Medulla oblongata (tissue), 1 donor: Measurements from ENCODE around the gene MAU2.

Source experiments
- DNase-seq: peaks from one replicate; pipeline ENCODE4 v3.0.0-alpha.2; 2015; ENCODE audit errors: extremely low spot score

Gene MAU2, protein sequence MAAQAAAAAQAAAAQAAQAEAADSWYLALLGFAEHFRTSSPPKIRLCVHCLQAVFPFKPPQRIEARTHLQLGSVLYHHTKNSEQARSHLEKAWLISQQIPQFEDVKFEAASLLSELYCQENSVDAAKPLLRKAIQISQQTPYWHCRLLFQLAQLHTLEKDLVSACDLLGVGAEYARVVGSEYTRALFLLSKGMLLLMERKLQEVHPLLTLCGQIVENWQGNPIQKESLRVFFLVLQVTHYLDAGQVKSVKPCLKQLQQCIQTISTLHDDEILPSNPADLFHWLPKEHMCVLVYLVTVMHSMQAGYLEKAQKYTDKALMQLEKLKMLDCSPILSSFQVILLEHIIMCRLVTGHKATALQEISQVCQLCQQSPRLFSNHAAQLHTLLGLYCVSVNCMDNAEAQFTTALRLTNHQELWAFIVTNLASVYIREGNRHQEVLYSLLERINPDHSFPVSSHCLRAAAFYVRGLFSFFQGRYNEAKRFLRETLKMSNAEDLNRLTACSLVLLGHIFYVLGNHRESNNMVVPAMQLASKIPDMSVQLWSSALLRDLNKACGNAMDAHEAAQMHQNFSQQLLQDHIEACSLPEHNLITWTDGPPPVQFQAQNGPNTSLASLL

DNA sequence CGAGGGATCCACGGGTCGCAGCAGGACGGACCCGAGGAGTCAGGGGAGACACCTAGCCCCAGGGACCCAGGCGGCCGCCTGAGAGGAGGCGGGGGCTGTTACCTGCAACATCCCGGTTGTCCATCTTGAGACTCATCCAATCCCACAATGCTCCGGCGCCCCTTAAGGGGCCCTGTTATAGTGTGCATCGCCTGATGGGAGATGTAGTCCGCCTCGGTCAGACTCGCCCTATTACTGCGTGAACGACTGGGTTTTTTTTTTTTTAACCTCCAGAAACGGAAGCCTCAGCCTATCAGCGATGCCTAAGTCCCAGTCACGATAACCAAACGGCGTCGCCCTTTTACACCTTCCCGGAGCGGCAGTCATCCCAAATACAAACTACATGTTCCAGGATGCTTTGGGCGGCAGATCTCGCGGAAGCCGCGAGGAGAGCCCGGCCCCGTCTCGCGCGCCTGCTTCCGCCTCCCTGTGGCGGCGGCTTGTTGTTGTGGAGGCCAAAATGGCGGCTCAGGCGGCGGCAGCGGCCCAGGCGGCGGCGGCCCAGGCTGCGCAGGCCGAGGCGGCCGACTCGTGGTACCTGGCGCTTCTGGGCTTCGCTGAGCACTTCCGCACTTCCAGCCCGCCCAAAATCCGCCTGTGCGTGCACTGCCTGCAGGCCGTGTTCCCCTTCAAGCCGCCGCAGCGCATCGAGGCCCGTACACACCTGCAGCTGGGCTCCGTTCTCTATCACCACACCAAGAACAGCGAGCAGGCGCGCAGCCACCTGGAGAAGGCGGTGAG is at the start of gene MAU2, which contains the start of gene SUGP1:
Gene MAU2, plus strand, starts transcription at position 469 of the 780 bp plus-strand sequence. Its CDS starts 31 bp downstream, at position 500.
Gene SUGP1, minus strand, starts transcription at position 149 of the 780 bp plus-strand sequence. Its CDS starts 13 bp downstream, at position 136.
- DNase-seq = peak; percentile 94

DNA sequence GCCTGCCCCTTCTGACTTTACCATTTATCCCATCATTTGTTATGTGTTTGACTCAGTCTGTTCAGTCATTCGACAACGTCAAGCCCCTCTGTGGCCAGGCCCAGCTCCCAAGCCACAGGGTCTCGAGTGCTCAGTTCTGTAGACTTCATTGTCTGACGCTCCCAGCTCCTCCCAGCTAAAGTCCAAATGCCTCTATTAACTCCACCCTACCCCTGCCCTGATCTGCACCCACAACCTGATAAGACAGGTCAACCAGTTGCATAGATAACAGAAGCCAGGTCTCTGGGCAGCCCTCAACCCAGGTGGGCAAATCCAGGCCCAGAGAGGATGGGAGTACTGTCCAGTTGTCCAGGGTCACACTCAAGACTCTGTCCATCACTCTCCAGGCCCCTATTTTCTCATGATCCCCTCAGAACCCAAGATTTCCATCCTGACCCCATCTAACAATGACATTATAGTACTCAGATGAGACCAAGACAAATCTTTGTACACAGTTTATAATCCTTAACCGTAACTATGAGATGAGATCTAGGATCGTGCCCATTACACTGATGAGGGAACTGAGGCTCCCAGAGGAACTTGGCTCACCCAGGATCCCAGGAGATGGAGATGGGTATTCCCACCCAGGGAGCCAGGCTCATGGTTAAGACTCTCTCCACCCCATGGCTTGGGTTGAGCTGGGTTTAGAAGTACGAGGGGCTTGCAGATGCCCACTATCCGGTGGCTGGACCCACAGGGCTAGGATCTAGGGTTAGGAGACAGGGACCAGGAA is 48.6 kb upstream of the MAU2 start:
- no peak for DNase-seq

DNA sequence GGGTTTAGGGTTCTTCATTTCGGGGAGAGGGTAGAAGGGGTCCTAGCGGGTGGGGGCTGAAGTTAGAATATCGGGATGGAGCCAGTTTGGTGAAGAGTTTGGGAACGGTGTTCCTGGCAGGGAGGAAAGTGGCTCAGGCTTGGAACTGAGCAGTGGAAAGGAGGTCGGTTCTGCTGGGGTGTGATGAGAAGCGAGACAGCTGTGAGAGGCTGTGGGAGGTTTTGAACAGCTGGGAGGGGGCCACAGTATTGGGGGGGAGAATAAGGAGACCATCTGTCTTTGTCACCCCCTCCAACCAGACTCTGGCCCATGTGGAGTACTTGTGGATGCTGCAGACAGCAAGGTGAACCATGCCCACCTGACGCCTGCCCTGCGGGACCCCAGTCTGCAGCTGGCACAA is 46.5 kb upstream of the MAU2 start:
- no peak for DNase-seq

DNA sequence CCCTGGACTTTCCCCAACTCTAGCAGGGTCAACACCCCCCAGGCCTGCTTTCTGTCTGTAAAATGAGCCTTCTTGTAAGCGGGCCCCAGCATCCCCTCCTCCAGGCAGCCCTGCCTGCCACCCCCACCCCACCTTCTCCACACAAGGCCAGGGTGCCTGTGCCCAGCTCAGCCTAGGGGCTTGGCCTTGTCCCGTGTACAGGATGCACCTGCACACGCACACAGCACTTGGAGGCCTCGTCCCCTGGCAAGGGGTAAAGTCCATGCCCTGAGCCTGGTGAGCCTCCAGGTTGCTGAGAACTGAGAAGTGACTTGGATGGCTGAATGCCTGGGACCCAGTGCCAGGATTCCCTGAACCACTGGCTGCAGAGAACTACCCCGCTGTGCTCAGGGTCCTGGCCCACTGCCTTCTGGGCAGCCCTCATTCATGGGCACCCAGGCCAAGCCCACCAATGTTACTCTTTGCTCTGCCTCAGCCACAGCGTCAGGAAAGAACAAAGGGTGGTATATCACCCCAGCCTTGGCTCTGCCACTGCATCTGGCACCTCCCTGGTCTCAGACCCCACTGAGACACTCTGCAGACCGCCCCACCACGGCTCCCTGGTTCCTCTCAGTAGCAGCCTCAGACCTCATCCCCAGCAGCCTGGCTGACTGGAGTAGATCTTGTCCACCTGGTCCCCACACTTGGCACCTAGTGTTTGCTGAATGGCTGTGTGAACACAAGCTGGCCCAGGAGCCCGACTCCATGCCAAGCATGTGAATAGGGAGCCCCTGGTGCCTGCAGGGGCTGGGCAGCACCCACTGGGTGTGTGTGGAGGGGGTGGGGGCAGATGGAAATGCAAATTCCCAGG is 45.7 kb upstream of the MAU2 start:
- DNase-seq = no peak

DNA sequence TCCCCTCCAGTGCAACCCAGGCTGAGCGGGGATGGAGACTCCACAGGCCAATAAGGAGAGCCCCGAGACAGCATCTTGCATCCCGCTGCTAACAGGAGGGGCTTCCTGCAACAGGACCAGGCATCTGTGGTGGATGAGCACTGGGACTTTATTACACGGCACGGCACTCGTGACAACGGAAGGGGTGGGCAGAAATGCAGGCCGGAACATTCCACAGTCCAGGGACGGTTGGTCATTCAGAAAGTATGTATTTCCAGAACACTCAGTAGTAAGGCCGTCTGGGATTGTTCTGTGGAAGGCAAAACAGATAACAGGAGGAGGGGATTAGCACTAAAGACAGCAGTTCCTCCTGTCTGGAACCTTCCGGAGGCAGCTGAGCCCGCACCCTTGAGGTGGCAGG is 44.2 kb upstream of the MAU2 start:
- no peak for DNase-seq

DNA sequence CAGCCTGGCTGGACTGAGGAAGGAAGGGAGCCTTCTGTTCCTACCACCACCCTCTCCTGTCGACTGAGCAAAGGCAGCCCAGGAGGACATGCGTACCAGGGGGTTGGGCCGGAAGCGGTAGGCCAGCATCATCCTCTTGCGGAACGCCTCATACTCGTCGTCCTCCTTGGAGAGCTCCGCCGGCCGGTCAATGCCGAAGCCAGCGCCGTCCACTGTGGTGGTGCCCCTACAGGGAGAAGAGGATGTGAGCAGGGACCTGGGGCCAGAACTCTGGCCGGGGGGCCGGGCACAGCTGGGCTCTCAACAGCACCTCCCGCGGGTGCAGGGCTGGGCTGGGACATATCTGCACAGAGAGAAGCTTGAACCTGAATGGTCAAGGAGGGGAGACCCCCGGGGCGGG is 43.8 kb upstream of the MAU2 start:
- no peak for DNase-seq

DNA sequence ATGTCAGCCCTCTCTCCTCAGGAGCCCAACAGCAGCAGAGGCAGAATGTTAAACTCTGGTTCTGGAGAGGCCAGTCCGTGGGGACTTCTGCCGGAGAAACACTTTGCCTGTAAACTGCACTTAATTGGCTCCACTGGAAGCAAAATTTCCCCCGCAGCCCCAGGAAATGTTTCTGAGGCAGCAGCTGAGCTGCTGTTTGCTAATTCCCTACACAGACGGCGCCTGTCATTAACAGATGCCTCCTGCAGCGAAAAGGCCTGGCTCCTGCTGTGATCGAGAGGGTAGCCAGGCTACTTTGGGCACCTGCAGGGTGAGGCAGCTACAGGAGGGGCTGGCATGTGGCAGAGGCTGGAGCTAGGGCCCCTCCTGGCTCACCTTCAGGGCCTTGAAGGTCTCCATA is 42.3 kb upstream of the MAU2 start:
- no peak for DNase-seq

DNA sequence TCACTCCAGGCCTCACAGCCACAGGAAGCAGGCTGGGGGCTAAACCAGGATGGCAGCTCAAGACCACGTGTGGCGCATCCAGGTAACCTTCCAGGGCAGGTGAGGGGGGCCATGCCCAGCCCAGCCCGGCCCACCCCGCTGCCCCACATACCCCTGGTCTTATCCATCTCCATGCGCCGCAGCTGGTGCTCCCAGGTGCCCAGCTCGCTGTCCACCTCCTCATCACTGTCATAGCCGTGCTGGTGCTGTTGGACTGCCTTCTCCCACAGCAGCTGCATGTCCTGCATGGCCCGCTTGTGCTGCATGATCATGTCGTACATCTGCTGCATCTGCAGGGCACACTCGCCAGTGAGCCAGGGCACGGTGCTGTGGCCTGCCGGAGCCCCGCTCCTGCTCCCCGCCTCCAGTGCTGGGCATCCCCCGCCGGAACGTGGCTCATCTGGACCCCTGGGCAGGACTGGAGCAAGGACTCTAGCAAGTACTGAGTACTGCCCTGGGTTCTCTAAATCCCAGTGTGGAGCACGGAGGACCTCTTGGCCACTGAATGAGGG is 41.5 kb upstream of the MAU2 start:
- no peak for DNase-seq

DNA sequence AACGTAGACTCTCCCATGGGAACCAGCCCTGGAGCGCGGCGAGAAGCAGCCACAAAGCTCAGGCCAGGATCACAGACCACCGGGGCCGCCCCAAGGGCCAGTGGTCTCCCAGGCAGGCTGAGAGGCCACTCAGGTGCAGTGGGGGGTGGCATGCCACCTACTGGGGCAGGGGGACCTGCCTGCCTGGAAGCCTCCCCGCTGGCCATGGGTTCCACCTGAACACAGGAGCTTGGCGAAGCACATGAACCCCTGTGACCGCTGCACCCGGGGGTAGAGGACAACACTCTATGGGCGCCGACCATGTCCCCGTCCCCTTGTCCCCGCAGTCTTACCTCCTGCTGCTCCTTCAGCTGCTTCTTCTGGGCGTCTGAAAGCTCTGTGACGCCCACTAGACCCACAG is 40.8 kb upstream of the MAU2 start:
- DNase-seq = no peak

DNA sequence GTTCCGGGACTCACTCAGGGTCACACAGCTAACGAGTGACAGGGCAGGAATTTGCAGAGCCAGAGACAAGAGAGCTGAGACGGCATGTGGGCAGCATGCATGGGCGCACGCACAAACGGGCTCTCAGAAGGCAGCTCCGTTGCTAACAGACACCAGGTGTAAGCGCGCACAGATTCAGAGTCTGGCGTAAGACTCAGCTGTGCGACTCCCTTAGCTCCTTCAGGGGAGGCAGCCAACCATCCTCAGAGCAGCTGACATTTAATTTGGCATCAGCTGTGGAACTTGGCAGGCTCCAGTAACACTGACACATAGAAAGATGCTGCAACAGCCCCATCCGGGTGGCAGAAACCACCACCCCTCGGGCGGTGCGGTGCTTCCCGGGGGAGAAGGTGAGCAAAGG is 40.1 kb upstream of the MAU2 start:
- DNase-seq = peak; percentile 59

DNA sequence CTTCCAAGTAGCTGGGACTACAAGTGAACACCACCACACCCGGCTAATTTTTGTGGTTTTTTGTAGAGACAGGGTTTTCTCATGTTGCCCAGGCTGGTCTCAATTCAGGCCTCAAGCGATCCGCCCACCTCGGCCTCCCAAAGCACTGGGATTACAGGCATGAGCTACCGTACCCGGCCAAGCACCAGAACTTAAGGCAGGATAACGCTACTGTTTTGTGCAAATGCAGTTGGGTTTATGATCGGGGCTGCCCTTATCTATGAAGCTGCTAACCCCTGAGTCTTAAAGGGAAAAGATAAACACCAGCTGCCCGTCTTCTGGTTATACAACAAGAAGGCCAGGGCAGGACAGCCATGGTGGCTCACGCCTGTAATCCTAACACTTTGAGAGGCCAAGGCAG is 34.9 kb upstream of the MAU2 start:
- DNase-seq = no peak

DNA sequence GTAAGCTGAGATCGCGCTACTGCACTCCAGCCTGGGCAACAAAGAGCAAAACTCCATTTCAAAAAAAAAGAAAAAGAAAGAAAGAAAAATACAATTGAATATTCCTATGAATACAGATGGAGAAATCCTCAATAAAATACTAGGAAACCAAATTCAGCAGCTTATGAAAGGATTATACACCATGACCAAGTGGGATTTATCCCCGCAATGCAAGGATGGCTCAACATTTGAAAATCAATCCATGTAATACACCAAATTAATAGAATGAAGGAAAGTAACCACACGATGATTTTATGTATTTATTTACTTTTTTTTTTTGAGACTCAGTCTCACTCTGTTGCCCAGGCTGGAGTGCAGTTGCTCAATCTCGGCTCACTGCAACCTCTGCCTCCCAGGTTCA is 28.0 kb upstream of the MAU2 start:
- DNase-seq = no peak

DNA sequence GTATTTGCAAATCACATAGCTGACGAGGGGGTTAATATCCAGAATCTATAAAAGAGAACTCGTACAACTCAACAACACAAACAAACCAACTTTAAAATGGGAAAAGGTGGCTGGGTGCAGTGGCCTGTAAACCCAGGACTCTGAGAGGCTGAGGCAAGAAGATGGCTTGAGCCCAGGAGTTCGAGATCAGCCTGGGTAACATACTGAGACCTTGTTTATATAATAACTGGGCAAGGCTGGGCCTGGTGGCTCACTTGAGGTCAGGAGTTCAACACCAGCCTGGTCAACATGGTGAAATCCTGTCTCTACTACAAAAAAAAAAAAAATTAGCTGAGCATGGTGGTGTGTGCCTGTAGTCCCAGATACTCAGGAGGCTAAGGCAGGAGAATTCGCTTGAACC is 25.7 kb upstream of the MAU2 start:
- DNase-seq = no peak

DNA sequence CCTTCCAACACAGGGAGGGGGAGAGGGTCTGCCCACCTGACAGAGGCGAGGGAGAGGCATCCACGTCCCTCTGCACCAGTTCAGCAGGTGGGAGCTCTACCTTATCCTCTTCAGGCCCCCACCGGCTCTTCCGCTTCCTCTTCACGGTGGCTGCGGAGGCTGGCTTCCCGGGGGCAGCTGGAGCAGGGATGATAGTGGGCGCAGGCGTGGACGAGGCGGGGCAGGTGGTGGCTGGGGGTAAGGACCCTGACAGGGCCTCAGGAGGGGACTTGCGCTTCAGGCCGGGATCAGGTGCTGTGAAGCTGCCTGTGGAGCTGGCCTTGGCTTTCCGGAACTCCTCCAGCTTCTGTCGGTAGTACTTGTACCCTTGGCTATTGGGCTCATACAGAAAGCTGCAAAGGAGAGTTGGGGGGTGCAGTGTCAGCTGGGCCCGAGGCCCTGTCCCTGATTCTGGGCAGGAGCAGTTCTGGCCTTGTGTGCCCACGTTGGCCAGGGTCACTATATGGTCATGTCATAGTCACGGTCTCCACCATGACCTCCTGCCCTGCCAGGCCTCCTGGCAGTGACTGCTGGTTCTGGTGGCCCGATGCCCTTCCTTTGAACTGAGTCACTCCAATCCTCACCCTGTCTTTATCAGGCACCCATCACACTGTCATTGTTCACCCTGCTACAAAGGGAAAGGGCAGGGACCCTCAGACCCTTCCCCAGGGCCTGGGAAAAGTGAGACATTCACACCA is 23.5 kb upstream of the MAU2 start:
- no peak for DNase-seq

DNA sequence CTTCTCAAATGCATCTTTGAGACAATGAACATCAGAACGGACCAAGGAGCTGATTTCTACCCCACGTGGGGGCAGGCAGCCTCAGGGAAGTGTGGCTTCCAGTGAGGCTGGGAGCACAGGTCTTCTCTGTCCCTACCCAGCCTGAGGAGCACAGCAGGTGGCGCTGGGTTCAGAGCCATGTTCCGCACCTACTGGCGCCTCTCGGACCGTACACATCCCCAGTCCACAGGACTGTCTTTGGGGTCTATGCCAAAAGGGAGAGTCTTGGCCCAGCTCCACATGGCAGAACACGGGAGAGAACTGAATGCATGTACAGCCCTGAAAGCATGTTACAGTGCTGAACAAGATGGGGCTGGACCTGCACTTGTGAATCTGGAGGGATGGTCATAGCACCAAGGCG is 22.9 kb upstream of the MAU2 start:
- DNase-seq = no peak

DNA sequence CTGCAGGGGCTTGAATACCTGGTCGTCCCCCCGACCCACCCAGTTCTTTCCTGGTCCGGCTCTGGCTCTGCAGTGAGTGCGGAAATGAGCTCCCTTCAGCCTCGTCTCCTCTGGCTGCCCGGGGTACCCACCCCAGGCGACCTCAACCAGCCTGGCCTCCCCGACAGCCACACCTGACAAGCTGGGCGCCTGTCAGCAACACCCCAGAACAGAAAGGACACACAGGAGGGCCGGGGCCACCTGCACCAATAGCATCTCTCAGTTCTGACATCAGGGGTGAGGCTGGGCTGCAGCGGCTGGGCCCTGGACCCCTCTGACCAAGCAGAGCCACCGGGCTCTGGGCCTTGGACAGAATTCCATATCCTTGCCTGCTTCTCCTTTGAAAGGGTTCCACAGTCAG is 20.0 kb upstream of the MAU2 start:
- DNase-seq = no peak

DNA sequence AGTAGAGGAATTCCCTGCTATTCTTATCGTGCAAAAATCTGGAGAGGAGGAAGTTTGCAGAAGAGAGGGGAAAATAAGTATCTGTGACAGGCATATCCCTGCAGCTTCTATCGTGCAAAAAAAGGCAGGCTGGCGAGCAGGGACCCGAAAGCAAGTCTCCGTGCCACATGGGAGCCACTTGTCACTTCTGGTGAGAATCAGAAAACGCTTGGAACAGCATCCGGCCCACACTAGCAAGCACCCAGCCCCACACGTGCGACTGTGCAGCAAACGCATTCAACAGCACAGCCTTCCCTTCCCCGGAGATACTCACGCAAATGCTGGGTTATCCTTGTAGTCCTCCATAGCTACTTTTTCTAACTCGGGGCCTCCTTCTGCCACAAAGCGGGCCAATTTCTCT is 17.2 kb upstream of the MAU2 start:
- DNase-seq = no peak

DNA sequence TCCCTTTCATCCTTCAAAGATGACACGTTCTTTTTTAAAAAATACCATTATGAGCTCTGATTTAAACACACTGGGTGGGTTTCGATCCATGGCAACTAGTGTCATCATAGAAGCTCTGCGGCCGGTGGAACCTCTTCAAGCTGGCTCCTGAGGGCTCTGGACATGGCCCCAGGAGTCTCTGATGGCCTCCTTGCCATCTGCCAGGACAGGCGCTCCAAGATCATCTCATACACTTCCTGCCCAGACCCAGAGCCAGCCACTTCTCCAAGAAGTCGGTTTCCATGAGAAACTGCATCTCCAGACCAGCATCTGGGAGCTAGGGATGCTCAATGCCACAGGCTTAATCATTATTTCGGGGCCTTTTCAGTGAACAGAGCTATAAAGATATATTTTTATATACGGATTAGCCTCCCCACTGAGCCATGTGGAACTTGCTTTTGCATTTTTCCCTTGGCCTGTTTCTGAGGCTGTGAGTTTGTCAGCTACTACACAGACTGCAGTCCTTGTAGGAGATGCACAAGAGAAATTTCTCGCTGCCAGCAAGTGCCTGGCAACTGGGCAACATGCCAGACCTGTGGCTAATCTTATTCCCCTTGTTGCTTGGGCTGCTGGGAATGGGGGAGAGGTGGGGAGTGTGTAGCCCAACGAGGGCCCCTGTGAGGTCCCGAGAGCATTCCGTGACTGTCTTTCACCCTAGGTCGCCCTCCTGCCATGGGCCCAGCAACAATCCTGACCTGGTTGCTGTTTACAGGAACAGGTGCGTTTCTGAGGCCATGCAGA is 16.3 kb upstream of the MAU2 start:
- peak; percentile 33 for DNase-seq

DNA sequence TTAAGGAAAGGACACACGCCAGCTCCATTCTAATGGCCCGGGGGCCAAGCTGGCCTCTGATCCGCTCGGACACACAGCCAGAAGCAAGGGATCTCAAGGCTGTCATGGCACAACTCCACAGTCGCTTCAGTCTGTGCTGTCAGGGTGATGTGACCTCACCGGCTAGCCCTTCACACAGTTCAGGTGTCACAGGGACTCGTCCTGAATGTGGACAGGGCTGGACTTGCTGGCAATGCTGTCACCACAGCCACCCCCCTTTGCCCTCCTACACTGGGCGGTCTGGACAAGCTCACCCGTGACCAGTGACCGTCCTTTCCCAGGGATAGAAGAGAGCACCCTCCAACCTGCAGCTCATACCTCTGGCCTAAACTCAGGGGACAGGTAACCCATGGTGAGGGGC is 15.6 kb upstream of the MAU2 start:
- no peak for DNase-seq
